B cell (primary cell): Measurements from ENCODE around the gene GBE1.

Source experiments
- CTCF ChIP-seq: fragments of 200-600 bp; IDR thresholded peaks from one replicate; pipeline ENCODE4 v1.8.0; 2022; ENCODE audit warnings: antibody characterized with exemption, mild to moderate bottlenecking
- EZH2 ChIP-seq: IDR thresholded peaks from 2 replicates; pipeline ENCODE4 v1.6.1; 2012; ENCODE audit warnings: borderline replicate concordance, low read depth, mild to moderate bottlenecking, moderate library complexity, low read length; ENCODE audit not compliant: insufficient read depth, poor library complexity, severe bottlenecking

- TF ChIP-seq EZH2 (no peak), CTCF (no peak)
Observed at GRCh38 chr3:81676706-81677456, 84.6 kb downstream of the GBE1 start.
